Measurements from ENCODE around the gene ADAMTSL3. TPM values are rescaled to one million over a fixed set of nuclear protein-coding genes. Genes with fewer than 3 reads are reported as not detected.
"Not testable (repeated sequence)": the region's sequence is repeated elsewhere in the genome, so short reads cannot be mapped to it uniquely, and the experiment has no call there.

ADAMTSL3 gene
- polyA plus RNA-seq, 1 of the 3 experiments (the other 2 are of a cell fraction): 0.02 TPM

DNA sequence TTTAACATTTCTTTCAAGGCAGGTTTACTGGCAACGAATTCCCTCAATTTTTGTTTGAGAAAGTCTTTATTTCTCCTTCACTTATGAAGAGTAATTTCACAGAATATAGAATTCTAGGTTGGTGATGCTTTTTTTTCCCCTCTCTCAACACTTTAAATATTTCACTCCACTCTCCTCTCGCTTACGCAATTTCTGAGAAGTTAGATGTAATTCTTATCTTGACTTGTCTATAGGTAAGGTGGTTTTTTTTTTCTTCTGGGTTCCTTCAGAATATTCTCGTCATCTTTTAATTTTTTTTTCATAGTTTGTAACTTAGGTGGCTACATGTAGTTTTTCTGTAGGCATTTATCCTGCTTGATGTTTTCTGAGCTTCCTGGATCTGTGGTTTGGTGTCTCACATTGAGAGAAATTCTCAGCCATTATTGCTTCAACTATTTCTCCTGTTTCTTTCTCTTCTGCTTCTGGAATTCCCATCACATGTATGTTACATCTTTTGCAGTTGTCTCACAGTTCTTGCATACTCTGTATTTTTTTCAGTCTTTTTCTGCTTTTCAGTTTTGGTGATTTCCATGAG, 392.2 kb downstream of the ADAMTSL3 start:
- H3K9ac ChIP-seq: no peak overlapping the region
- no peaks in the 10 kb centered on the region for H3K36me3 ChIP-seq (replicated peaks in 1 of 2; ENCODE audit: control insufficient read depth in 1 of 2, insufficient read depth in 2 of 2, low read length in 1 of 2)
- ChIA-PET POLR2A (no interaction called here), CTCF (no interaction called here)
- no peaks in the 10 kb centered on the region for H4K20me1 ChIP-seq (ENCODE audit: insufficient read depth)
- no peaks in the 10 kb centered on the region for H3K79me2 ChIP-seq (ENCODE audit: insufficient read depth)
- H3K4me1 ChIP-seq (ENCODE audit: control insufficient read depth in 1 of 2, insufficient read depth in 2 of 2, low read depth in 1 of 2, low read length in 1 of 2): no peaks in the 10 kb centered on the region
- no peaks in the 10 kb centered on the region for H3K27me3 ChIP-seq (ENCODE audit: insufficient read depth)
- TF ChIP-seq IRF3 (IDR thresholded peaks at IDR 0.05; ENCODE audit: low read depth, low read length): no peak
- no peak for TF ChIP-seq FOXJ3 (CRISPR knock-in tag; IDR thresholded peaks at IDR 0.05)
- no peak for TF ChIP-seq PBX3 (IDR thresholded peaks at IDR 0.05)
- TF ChIP-seq, protein P1, sequence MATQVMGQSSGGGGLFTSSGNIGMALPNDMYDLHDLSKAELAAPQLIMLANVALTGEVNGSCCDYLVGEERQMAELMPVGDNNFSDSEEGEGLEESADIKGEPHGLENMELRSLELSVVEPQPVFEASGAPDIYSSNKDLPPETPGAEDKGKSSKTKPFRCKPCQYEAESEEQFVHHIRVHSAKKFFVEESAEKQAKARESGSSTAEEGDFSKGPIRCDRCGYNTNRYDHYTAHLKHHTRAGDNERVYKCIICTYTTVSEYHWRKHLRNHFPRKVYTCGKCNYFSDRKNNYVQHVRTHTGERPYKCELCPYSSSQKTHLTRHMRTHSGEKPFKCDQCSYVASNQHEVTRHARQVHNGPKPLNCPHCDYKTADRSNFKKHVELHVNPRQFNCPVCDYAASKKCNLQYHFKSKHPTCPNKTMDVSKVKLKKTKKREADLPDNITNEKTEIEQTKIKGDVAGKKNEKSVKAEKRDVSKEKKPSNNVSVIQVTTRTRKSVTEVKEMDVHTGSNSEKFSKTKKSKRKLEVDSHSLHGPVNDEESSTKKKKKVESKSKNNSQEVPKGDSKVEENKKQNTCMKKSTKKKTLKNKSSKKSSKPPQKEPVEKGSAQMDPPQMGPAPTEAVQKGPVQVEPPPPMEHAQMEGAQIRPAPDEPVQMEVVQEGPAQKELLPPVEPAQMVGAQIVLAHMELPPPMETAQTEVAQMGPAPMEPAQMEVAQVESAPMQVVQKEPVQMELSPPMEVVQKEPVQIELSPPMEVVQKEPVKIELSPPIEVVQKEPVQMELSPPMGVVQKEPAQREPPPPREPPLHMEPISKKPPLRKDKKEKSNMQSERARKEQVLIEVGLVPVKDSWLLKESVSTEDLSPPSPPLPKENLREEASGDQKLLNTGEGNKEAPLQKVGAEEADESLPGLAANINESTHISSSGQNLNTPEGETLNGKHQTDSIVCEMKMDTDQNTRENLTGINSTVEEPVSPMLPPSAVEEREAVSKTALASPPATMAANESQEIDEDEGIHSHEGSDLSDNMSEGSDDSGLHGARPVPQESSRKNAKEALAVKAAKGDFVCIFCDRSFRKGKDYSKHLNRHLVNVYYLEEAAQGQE (IDR thresholded peaks at IDR 0.05; ENCODE audit: low read depth, low read length): no peak
- no peak for TF ChIP-seq RCOR1 (IDR thresholded peaks at IDR 0.05; ENCODE audit: low read length)
- no peak for TF ChIP-seq FOSL2 (IDR thresholded peaks at IDR 0.05; ENCODE audit: borderline replicate concordance, low read depth)
- TF ChIP-seq, protein P2, sequence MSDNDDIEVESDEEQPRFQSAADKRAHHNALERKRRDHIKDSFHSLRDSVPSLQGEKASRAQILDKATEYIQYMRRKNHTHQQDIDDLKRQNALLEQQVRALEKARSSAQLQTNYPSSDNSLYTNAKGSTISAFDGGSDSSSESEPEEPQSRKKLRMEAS (IDR thresholded peaks at IDR 0.05; ENCODE audit: low read depth): no peak
- no peak overlapping the region for H3K4me2 ChIP-seq
- H3K9me3 ChIP-seq: no peaks in the 10 kb centered on the region
- H2AFZ ChIP-seq (ENCODE audit: low read depth): no peak overlapping the region
- no peak for DNase-seq
- no peaks in the 10 kb centered on the region for H3F3A ChIP-seq (replicated peaks; ENCODE audit: insufficient read depth)
- no peak overlapping the region for H3K27ac ChIP-seq (ENCODE audit: low read depth in 2 of 2, low read length in 1 of 2)
- WGBS (ENCODE audit: low lambda C conversion rate): 44% methylated on average over 4 of the region's 4 CpGs
- H3K4me3 ChIP-seq (ENCODE audit: low read depth in 2 of 2, low read length in 1 of 2): no peak overlapping the region
- no peaks in the 10 kb centered on the region for H3K9me2 ChIP-seq

DNA sequence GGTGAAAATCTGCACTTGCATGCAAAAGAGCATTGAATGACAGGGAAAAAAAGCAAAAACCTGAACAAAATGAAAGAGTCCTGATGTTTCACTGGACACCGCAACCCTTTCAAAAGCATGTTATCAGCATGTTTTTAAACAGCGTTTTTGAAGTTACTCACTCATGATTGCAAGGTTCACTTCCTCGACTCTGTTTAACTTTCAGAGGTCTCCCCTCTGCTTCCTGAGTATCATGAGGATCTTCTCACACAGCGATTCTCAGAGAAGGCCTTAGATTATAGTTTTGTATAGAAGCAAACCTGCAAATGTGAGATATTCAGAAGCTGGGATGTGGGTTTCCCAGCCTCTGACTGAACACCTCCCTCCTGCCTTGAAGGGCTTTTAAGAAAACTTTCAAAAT, 395.6 kb downstream of the ADAMTSL3 start:
- H2AFZ ChIP-seq (ENCODE audit: low read depth); H3K36me3 ChIP-seq (replicated peaks in 1 of 2; ENCODE audit: control insufficient read depth in 1 of 2, insufficient read depth in 2 of 2, low read length in 1 of 2); CTCF ChIA-PET; H3K9ac ChIP-seq; H3K9me2 ChIP-seq; H3K9me3 ChIP-seq; H3F3A ChIP-seq (replicated peaks; ENCODE audit: insufficient read depth); H3K27me3 ChIP-seq (ENCODE audit: insufficient read depth); H3K4me1 ChIP-seq (ENCODE audit: control insufficient read depth in 1 of 2, insufficient read depth in 2 of 2, low read depth in 1 of 2, low read length in 1 of 2); H4K20me1 ChIP-seq (ENCODE audit: insufficient read depth); POLR2A ChIA-PET; H3K79me2 ChIP-seq (ENCODE audit: insufficient read depth); DNase-seq; H3K27ac ChIP-seq (ENCODE audit: low read depth in 2 of 2, low read length in 1 of 2); H3K4me3 ChIP-seq (ENCODE audit: low read depth in 2 of 2, low read length in 1 of 2); H3K4me2 ChIP-seq: not testable (repeated sequence)
- 34% methylated on average over 4 of the region's 4 CpGs for WGBS (ENCODE audit: low lambda C conversion rate)

All from SK-N-SH (cell line).